ENCODE measurements around the gene UBL4A. TPM values are rescaled to one million over a fixed set of nuclear protein-coding genes. Genes with fewer than 3 reads are reported as not detected.

Gene UBL4A
- total RNA-seq, 2 donors from 2014 or later, result 29.1 to 35.9 TPM

DNA sequence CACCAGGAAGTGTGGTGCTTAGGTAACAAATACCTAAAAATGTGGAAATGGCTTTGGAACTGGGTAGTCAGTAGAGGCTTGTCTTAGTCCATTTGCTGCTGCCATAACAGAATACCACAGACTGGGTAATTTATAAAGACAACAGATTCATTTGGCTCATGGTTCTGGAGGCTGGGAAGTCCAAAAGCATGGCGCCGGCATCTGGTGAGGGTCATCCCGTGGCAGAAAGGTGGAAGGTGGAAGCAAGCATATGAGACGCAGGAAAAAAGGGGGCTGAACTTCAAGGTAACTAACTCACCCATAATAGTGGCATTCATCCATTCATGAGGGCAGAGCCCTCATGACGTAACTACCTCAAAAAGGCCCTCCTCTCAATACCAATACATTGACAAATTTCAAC, 23.0 kb upstream of the UBL4A start:
- Mint-ChIP-seq H3K27ac (no peak overlapping the region), H3K36me3 (ENCODE audit: low read depth) (peaks cover 37% of the 10 kb centered on the region), H3K4me1 (no peaks in the 10 kb centered on the region), H3K27me3 (ENCODE audit: insufficient read depth) (no peaks in the 10 kb centered on the region), H3K4me3 (no peak overlapping the region), H3K9me3 (peaks cover 64% of the 10 kb centered on the region)
- peaks cover 12% of the 10 kb centered on the region for H3K36me3 ChIP-seq (ENCODE audit: control insufficient read depth, insufficient read depth, low read length)
- WGBS, 2 experiments (ENCODE audit: insufficient coverage in 1 of 2, insufficient read length in 1 of 2), result 87 to 100% methylated on average over 2 to 5 of the region's 5 CpGs
- DNase-seq, result no peak
- TF ChIP-seq, protein P1, sequence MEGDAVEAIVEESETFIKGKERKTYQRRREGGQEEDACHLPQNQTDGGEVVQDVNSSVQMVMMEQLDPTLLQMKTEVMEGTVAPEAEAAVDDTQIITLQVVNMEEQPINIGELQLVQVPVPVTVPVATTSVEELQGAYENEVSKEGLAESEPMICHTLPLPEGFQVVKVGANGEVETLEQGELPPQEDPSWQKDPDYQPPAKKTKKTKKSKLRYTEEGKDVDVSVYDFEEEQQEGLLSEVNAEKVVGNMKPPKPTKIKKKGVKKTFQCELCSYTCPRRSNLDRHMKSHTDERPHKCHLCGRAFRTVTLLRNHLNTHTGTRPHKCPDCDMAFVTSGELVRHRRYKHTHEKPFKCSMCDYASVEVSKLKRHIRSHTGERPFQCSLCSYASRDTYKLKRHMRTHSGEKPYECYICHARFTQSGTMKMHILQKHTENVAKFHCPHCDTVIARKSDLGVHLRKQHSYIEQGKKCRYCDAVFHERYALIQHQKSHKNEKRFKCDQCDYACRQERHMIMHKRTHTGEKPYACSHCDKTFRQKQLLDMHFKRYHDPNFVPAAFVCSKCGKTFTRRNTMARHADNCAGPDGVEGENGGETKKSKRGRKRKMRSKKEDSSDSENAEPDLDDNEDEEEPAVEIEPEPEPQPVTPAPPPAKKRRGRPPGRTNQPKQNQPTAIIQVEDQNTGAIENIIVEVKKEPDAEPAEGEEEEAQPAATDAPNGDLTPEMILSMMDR (conservative IDR thresholded peaks at IDR 0.05), result no peak
- no peak overlapping the region for H3K9ac ChIP-seq (ENCODE audit: extremely low read depth, low read length, poor library complexity, severe bottlenecking)
- H3K27ac ChIP-seq (ENCODE audit: low read depth, low read length), result no peak overlapping the region
- peaks cover 3% of the 10 kb centered on the region for H3K9me3 ChIP-seq (ENCODE audit: control insufficient read depth, low read length)
- H3K27me3 ChIP-seq (ENCODE audit: control insufficient read depth, insufficient read depth, low read length, poor library complexity, severe bottlenecking), result no peaks in the 10 kb centered on the region
- H3K4me3 ChIP-seq (ENCODE audit: low read length), result no peak overlapping the region
- no peaks in the 10 kb centered on the region for H3K4me1 ChIP-seq (ENCODE audit: control insufficient read depth, insufficient read depth, low read length)

DNA sequence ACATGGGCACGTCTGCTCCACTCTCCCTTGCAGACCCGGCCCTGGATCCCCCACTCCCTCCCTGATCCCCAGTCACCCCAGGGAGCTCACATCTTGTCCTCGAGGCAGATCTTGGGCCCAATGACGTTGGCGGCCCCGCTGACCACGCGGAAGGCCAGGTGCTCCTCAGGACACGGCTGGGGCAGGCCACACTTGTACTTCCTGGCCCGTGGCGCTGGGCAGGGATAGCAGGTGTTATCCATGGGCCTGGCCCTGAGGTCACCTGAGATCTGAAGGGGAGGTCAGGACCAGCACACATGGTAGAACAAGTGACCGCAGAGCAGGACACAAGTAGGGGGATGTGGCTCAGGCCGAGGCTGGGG, 21.9 kb upstream of the UBL4A start:
- 95 to 100% methylated on average over 1 to 12 of the region's 13 CpGs for WGBS, 2 experiments (ENCODE audit: insufficient coverage in 1 of 2, insufficient read length in 1 of 2)

DNA sequence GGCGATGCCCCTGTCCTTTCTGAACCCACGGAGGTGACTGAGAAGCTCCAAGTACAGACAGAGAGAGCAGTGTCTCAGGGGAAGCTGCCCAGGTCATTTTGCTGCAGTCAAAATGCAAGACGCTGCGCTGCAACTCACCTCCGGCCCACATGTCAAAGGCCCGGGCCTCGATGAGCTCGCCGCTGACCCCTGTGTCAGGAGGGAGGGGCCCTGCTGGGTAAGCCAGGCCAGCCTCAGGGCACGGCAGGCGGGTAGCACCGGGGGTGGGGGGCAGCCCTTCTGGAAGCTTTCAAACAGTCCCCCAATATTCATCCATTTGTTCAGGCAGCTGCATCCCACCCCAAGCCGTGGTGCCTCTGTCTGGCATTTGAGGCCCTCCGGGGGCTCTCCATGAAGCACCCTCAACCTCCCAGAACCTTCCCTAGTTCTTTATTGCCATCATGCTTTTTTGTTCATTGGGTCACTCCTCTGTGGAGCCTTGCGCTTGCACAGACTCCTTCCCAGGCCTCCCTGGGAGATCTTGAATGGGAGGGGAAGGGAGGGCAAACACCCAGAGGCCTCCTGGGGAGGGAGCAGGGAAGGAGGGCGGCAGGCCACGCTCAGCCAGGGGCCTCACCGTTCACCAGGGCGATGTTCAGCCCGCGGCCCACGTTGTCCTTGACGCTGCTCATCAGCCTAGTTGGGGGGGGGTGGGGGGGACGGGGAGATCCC, 21.4 kb upstream of the UBL4A start:
- Histone ChIP-seq H3K36me3 (ENCODE audit: control insufficient read depth, insufficient read depth, low read length) (peaks cover 12% of the 10 kb centered on the region), H3K9ac (ENCODE audit: extremely low read depth, low read length, poor library complexity, severe bottlenecking) (no peak overlapping the region), H3K4me3 (ENCODE audit: low read length) (no peak overlapping the region), H3K9me3 (ENCODE audit: control insufficient read depth, low read length) (peaks cover 3% of the 10 kb centered on the region), H3K27ac (ENCODE audit: low read depth, low read length) (no peak overlapping the region), H3K4me1 (ENCODE audit: control insufficient read depth, insufficient read depth, low read length) (no peaks in the 10 kb centered on the region), H3K27me3 (ENCODE audit: control insufficient read depth, insufficient read depth, low read length, poor library complexity, severe bottlenecking) (no peaks in the 10 kb centered on the region)
- Mint-ChIP-seq H3K27ac (no peak overlapping the region), H3K27me3 (ENCODE audit: insufficient read depth) (no peaks in the 10 kb centered on the region), H3K9me3 (peaks cover 67% of the 10 kb centered on the region), H3K36me3 (ENCODE audit: low read depth) (peaks cover 32% of the 10 kb centered on the region), H3K4me1 (no peaks in the 10 kb centered on the region), H3K4me3 (no peak overlapping the region)
- WGBS, 2 experiments (ENCODE audit: insufficient coverage in 1 of 2, insufficient read length in 1 of 2), result 92 to 96% methylated on average over 5 to 18 of the region's 24 CpGs
- no peak for DNase-seq
- TF ChIP-seq, protein P1 (conservative IDR thresholded peaks at IDR 0.05), result no peak

More for the DNA sequence above, 21.9 kb upstream of the UBL4A start:
- Mint-ChIP-seq H3K27ac (no peak overlapping the region), H3K4me1 (no peaks in the 10 kb centered on the region), H3K36me3 (ENCODE audit: low read depth) (peaks cover 32% of the 10 kb centered on the region), H3K27me3 (ENCODE audit: insufficient read depth) (no peaks in the 10 kb centered on the region), H3K9me3 (peaks cover 65% of the 10 kb centered on the region), H3K4me3 (no peak overlapping the region)
- Histone ChIP-seq H3K4me1 (ENCODE audit: control insufficient read depth, insufficient read depth, low read length) (no peaks in the 10 kb centered on the region), H3K27ac (ENCODE audit: low read depth, low read length) (no peak overlapping the region), H3K36me3 (ENCODE audit: control insufficient read depth, insufficient read depth, low read length) (peaks cover 12% of the 10 kb centered on the region), H3K9ac (ENCODE audit: extremely low read depth, low read length, poor library complexity, severe bottlenecking) (no peak overlapping the region), H3K4me3 (ENCODE audit: low read length) (no peak overlapping the region), H3K27me3 (ENCODE audit: control insufficient read depth, insufficient read depth, low read length, poor library complexity, severe bottlenecking) (no peaks in the 10 kb centered on the region), H3K9me3 (ENCODE audit: control insufficient read depth, low read length) (peaks cover 3% of the 10 kb centered on the region)
- TF ChIP-seq, protein P1 (conservative IDR thresholded peaks at IDR 0.05), result no peak
- no peak for DNase-seq
